Neural cell (in vitro differentiated cells): ENCODE results near the gene AP3S1.

Experiments
- POLR2AphosphoS5 ChIP-seq: IDR thresholded peaks from 2 replicates; pipeline ENCODE4 v1.6.1; 2012
- TAF1 ChIP-seq: IDR thresholded peaks from 2 replicates; pipeline ENCODE4 v1.6.1; 2012; ENCODE audit warnings: low read depth
- TF ChIP-seq, protein P1 (sequence below): fragments of 450-650 bp; IDR thresholded peaks from 2 replicates; pipeline ENCODE4 v1.5.1; 2014; ENCODE audit warnings: antibody characterized with exemption, mild to moderate bottlenecking, moderate library complexity; ENCODE audit not compliant: poor library complexity, severe bottlenecking

DNA sequence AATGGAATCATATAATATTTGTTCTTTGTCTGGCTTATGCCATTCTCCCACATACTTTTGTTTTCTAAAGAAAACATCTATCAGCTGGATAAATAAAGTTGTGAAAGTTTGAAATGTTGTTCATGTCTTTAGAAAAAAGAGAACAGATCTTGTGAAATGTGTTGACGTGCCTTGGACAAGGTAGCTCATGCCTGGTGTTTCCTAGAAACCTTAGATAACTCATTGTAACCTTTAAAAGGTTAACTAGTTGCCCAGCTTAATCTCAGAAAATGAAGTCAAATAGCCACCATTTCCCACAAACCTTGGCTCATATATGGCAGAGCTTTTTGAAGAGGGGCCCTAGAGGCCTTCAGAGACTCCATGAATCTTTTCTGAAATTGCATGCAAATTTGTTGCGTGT, 40.6 kb upstream of the AP3S1 start:
- TF ChIP-seq, protein P1, sequence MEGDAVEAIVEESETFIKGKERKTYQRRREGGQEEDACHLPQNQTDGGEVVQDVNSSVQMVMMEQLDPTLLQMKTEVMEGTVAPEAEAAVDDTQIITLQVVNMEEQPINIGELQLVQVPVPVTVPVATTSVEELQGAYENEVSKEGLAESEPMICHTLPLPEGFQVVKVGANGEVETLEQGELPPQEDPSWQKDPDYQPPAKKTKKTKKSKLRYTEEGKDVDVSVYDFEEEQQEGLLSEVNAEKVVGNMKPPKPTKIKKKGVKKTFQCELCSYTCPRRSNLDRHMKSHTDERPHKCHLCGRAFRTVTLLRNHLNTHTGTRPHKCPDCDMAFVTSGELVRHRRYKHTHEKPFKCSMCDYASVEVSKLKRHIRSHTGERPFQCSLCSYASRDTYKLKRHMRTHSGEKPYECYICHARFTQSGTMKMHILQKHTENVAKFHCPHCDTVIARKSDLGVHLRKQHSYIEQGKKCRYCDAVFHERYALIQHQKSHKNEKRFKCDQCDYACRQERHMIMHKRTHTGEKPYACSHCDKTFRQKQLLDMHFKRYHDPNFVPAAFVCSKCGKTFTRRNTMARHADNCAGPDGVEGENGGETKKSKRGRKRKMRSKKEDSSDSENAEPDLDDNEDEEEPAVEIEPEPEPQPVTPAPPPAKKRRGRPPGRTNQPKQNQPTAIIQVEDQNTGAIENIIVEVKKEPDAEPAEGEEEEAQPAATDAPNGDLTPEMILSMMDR: no peak
- TF ChIP-seq TAF1 (no peak), POLR2AphosphoS5 (no peak)
